SU-DHL-6 (cell line): ENCODE measurements around the gene SPACA9.

Experiments used
- H2AFZ ChIP-seq: fragments of 200-600 bp; sonication (generic); 2 replicates; pipeline ENCODE4 v1.6.1; 2014; ENCODE audit warnings: low read depth, mild to moderate bottlenecking, moderate library complexity, mixed read lengths, antibody characterized with exemption, low read length; ENCODE audit not compliant: severe bottlenecking
- H3F3A ChIP-seq: fragments of 200-600 bp; shearing (Covaris generic); 2 replicates; pipeline ENCODE4 v1.6.0; 2016; ENCODE audit warnings: antibody characterized with exemption, mild to moderate bottlenecking; ENCODE audit not compliant: insufficient read depth
- H3K27ac ChIP-seq: fragments of 200-600 bp; sonication (generic); 2 replicates; pipeline ENCODE4 v1.5.1; 2016; ENCODE audit warnings: low read depth, mild to moderate bottlenecking, low read length, moderate library complexity, mixed read lengths
- H3K27me3 ChIP-seq: fragments of 200-600 bp; sonication (generic), shearing (Covaris generic); 2 replicates; pipeline ENCODE4 v1.6.0; 2014; ENCODE audit warnings: mild to moderate bottlenecking, low read length
- H3K36me3 ChIP-seq: fragments of 200-600 bp; sonication (generic); 2 replicates; pipeline ENCODE4 v1.6.1; 2014; ENCODE audit warnings: mild to moderate bottlenecking, low read length, mixed read lengths
- H3K4me2 ChIP-seq: fragments of 300-600, 200-600 bp; shearing (Covaris generic), sonication (generic); 2 replicates; pipeline ENCODE4 v1.6.0; 2014; ENCODE audit warnings: low read length, low read depth, mild to moderate bottlenecking; ENCODE audit not compliant: poor library complexity, severe bottlenecking
- H3K4me3 ChIP-seq: fragments of 200-600 bp; sonication (generic); 2 replicates; pipeline ENCODE4 v1.5.1; 2014; ENCODE audit warnings: antibody characterized with exemption, low read length, mild to moderate bottlenecking, mixed read lengths; ENCODE audit not compliant: insufficient read depth, poor library complexity, severe bottlenecking
- H3K79me2 ChIP-seq: fragments of 200-600 bp; sonication (generic); 2 replicates; pipeline ENCODE4 v1.6.1; 2014; ENCODE audit warnings: mild to moderate bottlenecking, low read length, moderate library complexity; ENCODE audit not compliant: insufficient read depth
- H3K9ac ChIP-seq: fragments of 200-600 bp; sonication (generic); 2 replicates; pipeline ENCODE4 v1.7.0; 2014; ENCODE audit warnings: mild to moderate bottlenecking, low read length
- H3K9me2 ChIP-seq: fragments of 200-600 bp; sonication (generic); replicated peaks from 2 replicates; pipeline ENCODE4 v1.6.1; 2014; ENCODE audit warnings: low read length; ENCODE audit not compliant: insufficient read depth
- H3K9me3 ChIP-seq: fragments of 200-600 bp; sonication (generic); 2 replicates; pipeline ENCODE4 v1.6.1; 2014; ENCODE audit warnings: low read length, mixed read lengths; ENCODE audit not compliant: insufficient read depth
- H4K20me1 ChIP-seq: fragments of 200-600 bp; sonication (generic); 2 replicates; pipeline ENCODE4 v1.6.1; 2014; ENCODE audit warnings: low read depth, mild to moderate bottlenecking, antibody characterized with exemption, low read length, moderate library complexity, mixed read lengths
- EZH2phosphoT487 ChIP-seq: fragments of 200-600 bp; sonication (generic), shearing (Covaris generic); conservative IDR thresholded peaks from 2 replicates; pipeline ENCODE4 v1.6.1; 2018; ENCODE audit warnings: mild to moderate bottlenecking, antibody characterized with exemption, low read length, moderate library complexity, mixed read lengths
- TF ChIP-seq, protein P1 (sequence below): fragments of 200-600 bp; sonication (generic); IDR thresholded peaks from one replicate; pipeline ENCODE4 v1.5.1; 2017; ENCODE audit warnings: antibody characterized with exemption, mild to moderate bottlenecking, low read length, moderate library complexity; ENCODE audit not compliant: insufficient read depth, poor library complexity, severe bottlenecking

SPACA9 gene

DNA sequence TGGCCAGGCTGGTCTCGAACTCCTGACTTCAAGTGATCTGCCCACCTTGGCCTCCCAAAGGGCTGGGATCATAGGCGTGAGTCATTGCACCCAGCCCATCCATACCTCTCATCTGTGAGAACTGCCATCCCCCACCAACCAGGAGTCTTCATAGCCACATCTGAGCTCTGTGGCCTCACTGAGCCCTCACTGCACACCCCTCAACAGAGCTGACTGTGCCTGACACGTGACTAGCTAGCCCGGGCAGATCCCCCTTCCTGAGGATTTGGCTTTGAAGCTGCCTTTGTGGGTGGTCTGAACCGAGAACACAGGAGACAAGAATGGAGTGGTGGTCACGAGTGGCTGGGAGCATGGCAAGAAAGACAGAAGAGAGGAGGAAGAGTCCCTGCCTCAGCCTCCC is 16.2 kb upstream of the SPACA9 start:
- no peaks in the 10 kb centered on the region for H3K79me2 ChIP-seq
- no peak for TF ChIP-seq EZH2phosphoT487
- no peaks in the 10 kb centered on the region for H3F3A ChIP-seq
- no peak overlapping the region for H3K4me3 ChIP-seq
- H2AFZ ChIP-seq, result no peak overlapping the region
- H3K4me2 ChIP-seq, result no peak overlapping the region
- no peaks in the 10 kb centered on the region for H4K20me1 ChIP-seq
- no peaks in the 10 kb centered on the region for H3K9me3 ChIP-seq
- H3K36me3 ChIP-seq, result no peaks in the 10 kb centered on the region
- H3K9ac ChIP-seq, result no peak overlapping the region
- H3K27ac ChIP-seq, result no peak overlapping the region
- no peaks in the 10 kb centered on the region for H3K9me2 ChIP-seq
- no peaks in the 10 kb centered on the region for H3K27me3 ChIP-seq

DNA sequence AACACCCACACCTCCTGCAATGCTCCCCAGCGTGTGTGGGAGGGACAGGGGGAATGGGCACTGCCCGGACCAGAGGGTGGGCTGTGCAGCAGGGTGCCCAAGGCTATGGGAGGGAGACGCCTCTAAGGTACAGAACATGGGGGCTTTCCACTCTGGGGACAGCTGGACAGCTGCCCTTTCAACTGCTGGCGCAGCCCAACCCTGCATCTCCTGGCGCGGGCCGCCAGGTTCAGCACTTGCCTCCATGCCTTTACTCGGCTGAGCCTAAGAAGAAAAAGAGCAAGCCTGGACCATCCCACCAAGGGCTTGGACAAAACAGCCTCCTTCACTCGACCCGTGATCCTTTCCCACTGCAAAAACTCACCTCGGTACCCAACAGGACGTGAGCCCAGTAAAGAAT is 15.6 kb upstream of the SPACA9 start:
- H3K4me2 ChIP-seq, result no peak overlapping the region
- no peak overlapping the region for H3K4me3 ChIP-seq
- no peaks in the 10 kb centered on the region for H3K27me3 ChIP-seq
- no peaks in the 10 kb centered on the region for H3K9me3 ChIP-seq
- TF ChIP-seq EZH2phosphoT487, result no peak
- TF ChIP-seq, protein P1, sequence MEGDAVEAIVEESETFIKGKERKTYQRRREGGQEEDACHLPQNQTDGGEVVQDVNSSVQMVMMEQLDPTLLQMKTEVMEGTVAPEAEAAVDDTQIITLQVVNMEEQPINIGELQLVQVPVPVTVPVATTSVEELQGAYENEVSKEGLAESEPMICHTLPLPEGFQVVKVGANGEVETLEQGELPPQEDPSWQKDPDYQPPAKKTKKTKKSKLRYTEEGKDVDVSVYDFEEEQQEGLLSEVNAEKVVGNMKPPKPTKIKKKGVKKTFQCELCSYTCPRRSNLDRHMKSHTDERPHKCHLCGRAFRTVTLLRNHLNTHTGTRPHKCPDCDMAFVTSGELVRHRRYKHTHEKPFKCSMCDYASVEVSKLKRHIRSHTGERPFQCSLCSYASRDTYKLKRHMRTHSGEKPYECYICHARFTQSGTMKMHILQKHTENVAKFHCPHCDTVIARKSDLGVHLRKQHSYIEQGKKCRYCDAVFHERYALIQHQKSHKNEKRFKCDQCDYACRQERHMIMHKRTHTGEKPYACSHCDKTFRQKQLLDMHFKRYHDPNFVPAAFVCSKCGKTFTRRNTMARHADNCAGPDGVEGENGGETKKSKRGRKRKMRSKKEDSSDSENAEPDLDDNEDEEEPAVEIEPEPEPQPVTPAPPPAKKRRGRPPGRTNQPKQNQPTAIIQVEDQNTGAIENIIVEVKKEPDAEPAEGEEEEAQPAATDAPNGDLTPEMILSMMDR, result no peak
- H3F3A ChIP-seq, result no peaks in the 10 kb centered on the region
- no peaks in the 10 kb centered on the region for H3K79me2 ChIP-seq
- no peaks in the 10 kb centered on the region for H4K20me1 ChIP-seq
- no peak overlapping the region for H3K27ac ChIP-seq
- no peaks in the 10 kb centered on the region for H3K36me3 ChIP-seq
- H3K9me2 ChIP-seq, result no peaks in the 10 kb centered on the region
- no peak overlapping the region for H3K9ac ChIP-seq
- H2AFZ ChIP-seq, result no peak overlapping the region

DNA sequence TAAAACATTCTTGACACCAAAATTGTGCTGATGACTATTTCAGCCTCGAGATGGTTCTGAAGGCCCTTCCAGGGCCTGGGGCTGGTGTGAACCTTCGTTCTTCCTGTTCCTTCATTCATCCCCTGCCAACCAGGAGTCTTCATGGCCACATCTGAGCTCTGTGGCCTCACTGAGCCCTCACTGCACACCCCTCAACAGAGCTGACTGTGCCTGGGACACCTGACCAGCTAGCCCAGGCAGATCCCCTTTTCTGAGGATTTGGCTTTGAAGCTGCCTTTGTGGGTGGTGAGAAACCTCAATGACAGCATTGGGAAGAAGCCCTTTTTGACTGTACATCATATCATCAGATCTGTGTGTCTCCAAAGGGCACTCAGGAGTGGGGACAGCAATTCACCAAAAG is 14.4 kb upstream of the SPACA9 start:
- no peaks in the 10 kb centered on the region for H3F3A ChIP-seq

DNA sequence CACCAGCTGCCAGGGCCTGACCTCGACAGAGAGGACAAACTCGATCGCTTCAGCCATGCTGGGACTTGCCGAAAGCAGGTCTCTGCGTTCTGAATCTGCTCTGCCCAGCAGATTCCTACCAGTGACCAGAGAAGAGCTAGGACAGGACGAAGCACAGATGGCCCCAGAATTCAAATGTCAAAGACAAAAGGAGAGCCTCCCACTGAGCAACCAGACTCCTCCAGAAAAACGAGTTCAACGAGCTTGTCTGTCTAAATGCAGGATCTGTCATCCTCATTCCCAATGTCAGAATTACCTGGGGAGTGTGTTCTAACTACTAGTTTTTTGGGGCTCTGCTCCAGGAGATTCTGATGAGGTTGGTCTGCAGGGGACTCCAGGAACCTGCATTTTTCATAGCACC is 14.0 kb upstream of the SPACA9 start:
- H3K79me2 ChIP-seq, result no peaks in the 10 kb centered on the region
- TF ChIP-seq EZH2phosphoT487, result no peak
- H3K9ac ChIP-seq, result no peak overlapping the region
- H3K9me3 ChIP-seq, result no peaks in the 10 kb centered on the region
- no peak overlapping the region for H3K4me3 ChIP-seq
- no peak overlapping the region for H3K4me2 ChIP-seq
- no peaks in the 10 kb centered on the region for H3F3A ChIP-seq
- no peak overlapping the region for H2AFZ ChIP-seq
- H4K20me1 ChIP-seq, result no peaks in the 10 kb centered on the region
- no peaks in the 10 kb centered on the region for H3K27me3 ChIP-seq
- no peak overlapping the region for H3K27ac ChIP-seq
- H3K9me2 ChIP-seq, result no peaks in the 10 kb centered on the region
- no peaks in the 10 kb centered on the region for H3K36me3 ChIP-seq

More for the DNA sequence above, 14.4 kb upstream of the SPACA9 start:
- Histone ChIP-seq H3K79me2 (no peaks in the 10 kb centered on the region), H3K27me3 (no peaks in the 10 kb centered on the region), H2AFZ (no peak overlapping the region), H4K20me1 (no peaks in the 10 kb centered on the region), H3K9me3 (no peaks in the 10 kb centered on the region), H3K36me3 (no peaks in the 10 kb centered on the region), H3K4me2 (no peak overlapping the region), H3K9me2 (no peaks in the 10 kb centered on the region), H3K4me3 (no peak overlapping the region), H3K27ac (no peak overlapping the region), H3K9ac (no peak overlapping the region)
- no peak for TF ChIP-seq EZH2phosphoT487
- TF ChIP-seq, protein P1, result no peak
